HepG2 (cell line): ENCODE measurements around the gene FBF1. TPM values are rescaled to one million over a fixed set of nuclear protein-coding genes. Genes with fewer than 3 reads are reported as not detected.

Source experiments
- ATAC-seq: fragments of 200-7000 bp; cut with Tn5 transposase; 3 replicates; pipeline ENCODE4 v1.9.1; 2020; ENCODE audit warnings: mild to moderate bottlenecking, moderate library complexity
- Bru-seq: library from RNA; stranded (reverse); fragments of 400-500 nt; gene quantifications from one replicate; lab custom pipeline; 2021; lab: Mats Ljungman, UMichigan
- BruChase-seq, 2 experiments: library from RNA; stranded (reverse); fragments of 400-500 nt; gene quantifications; one replicate each; lab custom pipeline; 2021; lab: Mats Ljungman, UMichigan
- BruUV-seq: library from RNA; stranded (reverse); fragments of 400-500 nt; replicated peaks from 2 replicates; lab custom pipeline; 2021; lab: Mats Ljungman, UMichigan
- CTCF ChIA-PET: fragments of 300-600 bp; formaldehyde crosslinking; extraction: SDS; loops from one replicate; lab custom pipeline; 2021; ENCODE audit warnings: low total read pairs, inconsistent platforms, low intra/inter-chr PET ratio; lab: Yijun Ruan, JAX
- POLR2A ChIA-PET: fragments of 350-600 bp; sonication (Branson Sonifier 250); formaldehyde crosslinking; loops from one replicate; lab custom pipeline; 2020; ENCODE audit warnings: antibody characterized with exemption, inconsistent platforms; lab: Yijun Ruan, JAX
- DNase-seq: peaks from one replicate; pipeline ENCODE4 v3.0.0-alpha.2; 2015; ENCODE audit warnings: low spot score
- FAIRE-seq: peaks from 3 replicates; lab custom pipeline; 2011; peaks lifted over from hg19 to GRCh38; lab: Jason Lieb, UNC
- H2AFZ ChIP-seq: one replicate; pipeline ENCODE4 v1.6.1; 2011; ENCODE audit warnings: low read length, inconsistent platforms
- H3K27ac ChIP-seq: fragments of 300-600 bp; 3 replicates; pipeline ENCODE4 v1.8.0; 2011; ENCODE audit warnings: mixed run types, mild to moderate bottlenecking, mixed read lengths, low read length, inconsistent platforms; ENCODE audit not compliant: insufficient read depth; ENCODE audit errors: extremely low read length
- H3K27me3 ChIP-seq, 2 experiments: fragments of 200-600 bp in 1 of 2; 2 replicates in 1 of 2; 3 replicates in 1 of 2; pipeline versions ENCODE4 v1.6.0 to v1.8.0; 2011; ENCODE audit warnings: low read length in 2 of 2, mild to moderate bottlenecking in 2 of 2, moderate library complexity in 2 of 2, inconsistent platforms in 1 of 2; ENCODE audit not compliant: insufficient read depth in 2 of 2, control insufficient read depth in 1 of 2
- H3K36me3 ChIP-seq, 2 experiments: fragments of 200-600 bp in 1 of 2; replicated peaks in 1 of 2; 2 replicates in 1 of 2; 3 replicates in 1 of 2; pipeline versions ENCODE4 v1.5.1 to v1.8.0; 2011; ENCODE audit warnings: low read length in 2 of 2, inconsistent platforms in 1 of 2; ENCODE audit not compliant: insufficient read depth in 2 of 2, control insufficient read depth in 1 of 2
- H3K4me1 ChIP-seq: 2 replicates; pipeline ENCODE4 v1.5.1; 2012; ENCODE audit warnings: low read length, inconsistent platforms; ENCODE audit not compliant: insufficient read depth
- H3K4me2 ChIP-seq: 2 replicates; pipeline ENCODE4 v1.6.0; 2011; ENCODE audit warnings: low read depth, low read length, inconsistent platforms
- H3K4me3 ChIP-seq, 3 experiments: fragments of 200-600 bp in 1 of 3; sonication (generic), shearing (Covaris generic) in 1 of 3; replicated peaks in 1 of 3; 2 replicates each; pipeline ENCODE4 v1.5.1; 2011 to 2016; ENCODE audit warnings: low read length in 3 of 3, inconsistent platforms in 2 of 3, low read depth in 2 of 3, mild to moderate bottlenecking in 2 of 3, control low read depth in 1 of 3, mixed read lengths in 1 of 3; ENCODE audit not compliant: insufficient read depth in 1 of 3
- H3K79me2 ChIP-seq: one replicate; pipeline ENCODE4 v1.6.1; 2011; ENCODE audit warnings: low read length, inconsistent platforms; ENCODE audit not compliant: insufficient read depth
- H3K9ac ChIP-seq: 2 replicates; pipeline ENCODE4 v1.6.0; 2011; ENCODE audit warnings: mild to moderate bottlenecking, low read depth, low read length, inconsistent platforms; ENCODE audit not compliant: insufficient read depth
- H3K9me3 ChIP-seq: 2 replicates; pipeline ENCODE4 v1.5.1; 2012; ENCODE audit warnings: mild to moderate bottlenecking, low read length
- H4K20me1 ChIP-seq: 2 replicates; pipeline ENCODE4 v1.6.0; 2011; ENCODE audit warnings: inconsistent platforms, mild to moderate bottlenecking, low read length, moderate library complexity; ENCODE audit not compliant: insufficient read depth
- BRD4 ChIP-seq: sonication (generic); formaldehyde crosslinking; IDR thresholded peaks from 2 replicates; pipeline ENCODE4 v1.4.0; 2020; ENCODE audit warnings: missing genetic modification reagents
- CBFB ChIP-seq: sonication (generic); formaldehyde crosslinking; IDR thresholded peaks from 2 replicates; pipeline ENCODE4 v1.4.0; 2020; ENCODE audit warnings: missing genetic modification reagents
- CEBPG ChIP-seq: IDR thresholded peaks from 2 replicates; pipeline ENCODE4 v1.6.1; 2016
- ETV5 ChIP-seq: IDR thresholded peaks from 2 replicates; pipeline ENCODE4 v1.6.1; 2018; ENCODE audit warnings: missing biosample characterization, missing genetic modification reagents, inconsistent platforms, borderline replicate concordance
- FOXK1 ChIP-seq: sonication (generic); formaldehyde crosslinking; IDR thresholded peaks from 2 replicates; pipeline ENCODE4 v1.4.0; 2020; ENCODE audit warnings: low read depth, missing genetic modification reagents, borderline replicate concordance
- HOXA9 ChIP-seq: sonication (generic); formaldehyde crosslinking; IDR thresholded peaks from 2 replicates; pipeline ENCODE4 v1.8.1; 2022; ENCODE audit warnings: missing genetic modification reagents, mild to moderate bottlenecking, moderate library complexity, borderline replicate concordance
- KAT7 ChIP-seq: IDR thresholded peaks from 2 replicates; pipeline ENCODE4 v1.6.1; 2018; ENCODE audit warnings: borderline replicate concordance, missing compliant biosample characterization
- NAIF1 ChIP-seq: sonication (generic); formaldehyde crosslinking; IDR thresholded peaks from 2 replicates; pipeline ENCODE4 v1.5.0; 2020; ENCODE audit warnings: mild to moderate bottlenecking, missing genetic modification reagents, borderline replicate concordance
- SOX13 ChIP-seq, 3 experiments: fragments of 450-650 bp in 1 of 3; sonication (generic) in 1 of 3; formaldehyde crosslinking in 1 of 3; IDR thresholded peaks in 2 of 3; conservative IDR thresholded peaks in 1 of 3; 2 replicates each; pipeline versions ENCODE4 v1.5.0 to v1.6.1; 2016 to 2020; ENCODE audit warnings: antibody characterized with exemption in 1 of 3, mild to moderate bottlenecking in 1 of 3, missing compliant biosample characterization in 1 of 3, missing genetic modification reagents in 1 of 3, moderate library complexity in 1 of 3
- TGIF2 ChIP-seq: IDR thresholded peaks from 2 replicates; pipeline ENCODE4 v1.6.1; 2016; ENCODE audit warnings: control low read depth, missing compliant biosample characterization
- TOE1 ChIP-seq: sonication (generic); formaldehyde crosslinking; IDR thresholded peaks from 2 replicates; pipeline ENCODE4 v1.4.0; 2020; ENCODE audit warnings: mild to moderate bottlenecking, missing genetic modification reagents
- ZMYM3 ChIP-seq: sonication (generic); formaldehyde crosslinking; IDR thresholded peaks from 2 replicates; pipeline ENCODE4 v1.5.1; 2020; ENCODE audit warnings: mild to moderate bottlenecking, missing genetic modification reagents
- ZNF263 ChIP-seq: sonication (generic); formaldehyde crosslinking; IDR thresholded peaks from 2 replicates; pipeline ENCODE4 v1.4.0; 2020; ENCODE audit warnings: missing genetic modification reagents
- ZNF431 ChIP-seq: sonication (generic); formaldehyde crosslinking; IDR thresholded peaks from 2 replicates; pipeline ENCODE4 v1.9.0; 2022; ENCODE audit warnings: missing genetic modification reagents, low read depth, mild to moderate bottlenecking, borderline replicate concordance
- ZNF451 ChIP-seq: sonication (generic); formaldehyde crosslinking; IDR thresholded peaks from 2 replicates; pipeline ENCODE4 v1.5.0; 2020; ENCODE audit warnings: mild to moderate bottlenecking, missing genetic modification reagents
- ZNF577 ChIP-seq: sonication (generic); formaldehyde crosslinking; IDR thresholded peaks from 2 replicates; pipeline ENCODE4 v1.4.0; 2020; ENCODE audit warnings: mild to moderate bottlenecking, low read depth, missing genetic modification reagents, borderline replicate concordance
- ZNF749 ChIP-seq: sonication (generic); formaldehyde crosslinking; IDR thresholded peaks from 2 replicates; pipeline ENCODE4 v1.8.0; 2022; ENCODE audit warnings: mild to moderate bottlenecking, missing genetic modification reagents, moderate library complexity, borderline replicate concordance
- WGBS: methylation state at CpG from one replicate; pipeline ENCODE4 v1.1.6; 2017; ENCODE audit warnings: low lambda C conversion rate; 5-methylcytosine and 5-hydroxymethylcytosine counted together
- in situ Hi-C: cut with HindIII; loops from 2 replicates; pipeline ENCODE4 v1.10.0; 2017; ENCODE audit warnings: low pct_unique_long_range_greater_than_20kb; ENCODE audit not compliant: extremely low pct_ligation_motif_present
- intact Hi-C: fragments of 100-400 bp; cut with micrococcal nuclease; formaldehyde crosslinking; loops from one replicate; pipeline ENCODE4 v1.10.0; 2022; ENCODE audit not compliant: unreplicated experiment
- long read RNA-seq, 2 experiments: library from RNA in 1 of 2; library from polyadenylated mRNA in 1 of 2; stranded (forward) in 1 of 2; unstranded in 1 of 2; transcript quantifications; one replicate each; pipeline ENCODE4 v2.0.0, GENCODE V29; 2019 to 2022
- polyA minus RNA-seq, 3 experiments: library from RNA; depleted of rRNA, polyadenylated mRNA; stranded (reverse); fragments of >200 nt; gene quantifications; 2 replicates each; pipeline ENCODE4 v1.2.3, GENCODE V29; 2011; ENCODE audit warnings: low replicate concordance in 1 of 3
- polyA plus RNA-seq, 8 experiments: library from polyadenylated mRNA; depleted of rRNA in 3 of 8; stranded (reverse) in 7 of 8; unstranded in 1 of 8; fragments of >200 nt; fragmentation: Illumina TruSeq in 4 of 8; extraction: Trizol in 4 of 8; gene quantifications; 2 replicates each; pipeline versions ENCODE4 v1.2.1 to v1.2.3, GENCODE V29; 2011 to 2016; ENCODE audit warnings: low read depth in 4 of 8, missing spikeins in 1 of 8, mixed read lengths in 1 of 8; ENCODE audit not compliant: insufficient read depth in 1 of 8
- total RNA-seq, 5 experiments: library from RNA; depleted of rRNA; stranded (reverse); fragments of >200 nt; fragmentation: Illumina TruSeq; extraction: Trizol; gene quantifications; 2 replicates each; pipeline ENCODE4 v1.2.3, GENCODE V29; 2016; ENCODE audit warnings: low read depth in 1 of 5

The FBF1 gene
- total RNA-seq (2016; rRNA removed; fragmentation: Illumina TruSeq; extraction: Trizol) (3.5 and 8.1 TPM in 2 replicates), polyA plus RNA-seq (2011; rRNA removed) (2.4 and 2.7 TPM in 2 replicates), polyA minus RNA-seq (2011; rRNA and poly(A)+ RNA removed; ENCODE audit: low replicate concordance) (2.2 and 13.0 TPM in 2 replicates), Bru-seq, nascent RNA (percentile 31 among the genes with signal in this experiment), BruChase-seq, experiment 1, labeled RNA remaining after a 6-hour chase (percentile 31 among the genes with signal in this experiment), BruChase-seq, experiment 2, labeled RNA remaining after a 2-hour chase (percentile 30 among the genes with signal in this experiment)
- 9.1 and 11.4 TPM in 2 replicates for total RNA-seq (2016; cell fraction: cytosol; rRNA removed; fragmentation: Illumina TruSeq; extraction: Trizol; ENCODE audit: low read depth)
- total RNA-seq (2016; cell fraction: insoluble cytoplasmic fraction; rRNA removed; fragmentation: Illumina TruSeq; extraction: Trizol) = 2.6 and 8.5 TPM in 2 replicates
- total RNA-seq (2016; cell fraction: membrane; rRNA removed; fragmentation: Illumina TruSeq; extraction: Trizol) = 4.8 and 6.0 TPM in 2 replicates
- total RNA-seq (2016; cell fraction: nucleus; rRNA removed; fragmentation: Illumina TruSeq; extraction: Trizol) = 10.2 TPM in 2 replicates
- polyA plus RNA-seq (2011; cell fraction: cytosol; rRNA removed) = 0.77 and 1.5 TPM in 2 replicates
- 17.0 and 21.4 TPM in 2 replicates for polyA plus RNA-seq (2011; cell fraction: nucleus; rRNA removed)
- 1.5 and 1.6 TPM in 2 replicates for polyA plus RNA-seq (2012)
- polyA plus RNA-seq (2016; cell fraction: cytosol; fragmentation: Illumina TruSeq; extraction: Trizol; ENCODE audit: low read depth) = 1.0 and 1.8 TPM in 2 replicates
- 1.8 and 3.2 TPM in 2 replicates for polyA plus RNA-seq (2016; cell fraction: insoluble cytoplasmic fraction; fragmentation: Illumina TruSeq; extraction: Trizol; ENCODE audit: low read depth)
- 1.5 and 2.3 TPM in 2 replicates for polyA plus RNA-seq (2016; cell fraction: membrane; fragmentation: Illumina TruSeq; extraction: Trizol; ENCODE audit: low read depth)
- 19.0 and 21.2 TPM in 2 replicates for polyA plus RNA-seq (2016; cell fraction: nucleus; fragmentation: Illumina TruSeq; extraction: Trizol; ENCODE audit: insufficient read depth, low read depth)
- 1.2 and 2.1 TPM in 2 replicates for polyA minus RNA-seq (2011; cell fraction: cytosol; rRNA and poly(A)+ RNA removed)
- polyA minus RNA-seq (2011; cell fraction: nucleus; rRNA and poly(A)+ RNA removed) = 6.3 and 6.5 TPM in 2 replicates
- long read RNA-seq, experiment 1 = 0 reads
- long read RNA-seq, experiment 2, partial matches to known transcripts = 2 of 3 reads
- long read RNA-seq, experiment 2, other reads (novel, unspliced or antisense) = 1 of 3 reads

- peaks cover 27% of the 10 kb centered on the region for H3K4me1 ChIP-seq
- H3K27me3 ChIP-seq = no peaks in the 10 kb centered on the region; a peak in 1 of 5 replicates
- peak within 1 kb of the TSS; percentile 73 to 83 (median 79) for H3K4me3 ChIP-seq
- intact Hi-C loops (loop anchor here (5.0 kb wide), 1 partner anchor 56 kb away; no protein-coding TSS in a partner anchor), in situ Hi-C loops (no loop called here)
- ATAC-seq (peak; percentile 96), DNase-seq (peak; percentile 93), FAIRE-seq (peak; percentile 56)
- H3K79me2 ChIP-seq = no peaks in the 10 kb centered on the region
- ChIA-PET POLR2A (interaction anchor here (0.6 to 1.9 kb wide), 20 partner anchors 11 to 311 kb away, joined by 3 to 16 read pairs (median 6); partner anchors contain the start of genes ACOX1, CDK3, MRPL38 and TEN1), CTCF (interaction anchor here (1.0 kb wide), 1 partner anchor 36 kb away, joined by 3 read pairs; the partner anchor contains the start of gene MRPL38)
- no peaks in the 10 kb centered on the region for H3K9me3 ChIP-seq
- BruUV-seq = no TSS peak
- H3K9ac ChIP-seq = peak within 1 kb of the TSS; percentile 78
- H3K4me2 ChIP-seq = peak within 1 kb of the TSS; percentile 92
- no peaks in the 10 kb centered on the region for H4K20me1 ChIP-seq
- peak within 1 kb of the TSS; percentile 49 for H3K27ac ChIP-seq
- no peak within 1 kb of the TSS for H2AFZ ChIP-seq
- whole genome bisulfite sequencing = 0% methylated on average over 32 of the region's 63 CpGs
- H3K36me3 ChIP-seq = peaks cover 2 to 9% of the 10 kb centered on the region in 2 experiments; a peak in 3 of 5 replicates
- TF ChIP-seq CBFB (CRISPR knock-in tag) = peak; percentile 95
- no peak; the same call in none of the 2 replicates for TF ChIP-seq CEBPG
- peak; percentile 86; the same call in 1 of the 2 replicates for TF ChIP-seq KAT7 (CRISPR knock-in tag)
- TF ChIP-seq FOXK1 (CRISPR knock-in tag) = peak; percentile 86
- peak; percentile 74 for TF ChIP-seq ETV5 (CRISPR knock-in tag)
- peak; percentile 97; the same call in 1 of the 2 replicates for TF ChIP-seq ZNF749
- TF ChIP-seq SOX13 (IDR thresholded peaks at IDR 0.05) = no peak
- peak in 1 of 2 experiments; percentile 53; a peak in 2 of 4 replicates for TF ChIP-seq SOX13 (CRISPR knock-in tag; conservative IDR thresholded peaks at IDR 0.05 in 1 of 2, IDR thresholded peaks at IDR 0.05 in 1 of 2)
- TF ChIP-seq ZNF431 (CRISPR knock-in tag) = peak; percentile 18; the same call in 1 of the 2 replicates
- peak; percentile 83; the same call in 1 of the 2 replicates for TF ChIP-seq ZNF451 (CRISPR knock-in tag)
- peak; percentile 95 for TF ChIP-seq TGIF2 (CRISPR knock-in tag)
- no peak for TF ChIP-seq NAIF1
- peak; percentile 49; the same call in 1 of the 2 replicates for TF ChIP-seq ZMYM3 (CRISPR knock-in tag)
- peak; percentile 61; the same call in 1 of the 2 replicates for TF ChIP-seq ZNF577 (CRISPR knock-in tag)
- TF ChIP-seq ZNF263 (CRISPR knock-in tag) = no peak; the same call in 1 of the 2 replicates
- peak; percentile 93 for TF ChIP-seq BRD4
- TF ChIP-seq HOXA9 (CRISPR knock-in tag) = no peak
- TF ChIP-seq TOE1 = peak; percentile 68; the same call in 1 of the 2 replicates
These were observed at the start of gene FBF1 for GRCh38 chr17:75940727-75941441. TSS of gene FBF1 (minus strand) at chr17:75941042. CDS start at chr17:75938149, 2,893 bp downstream.
